ENCODE results near the gene WNK3.

DNA sequence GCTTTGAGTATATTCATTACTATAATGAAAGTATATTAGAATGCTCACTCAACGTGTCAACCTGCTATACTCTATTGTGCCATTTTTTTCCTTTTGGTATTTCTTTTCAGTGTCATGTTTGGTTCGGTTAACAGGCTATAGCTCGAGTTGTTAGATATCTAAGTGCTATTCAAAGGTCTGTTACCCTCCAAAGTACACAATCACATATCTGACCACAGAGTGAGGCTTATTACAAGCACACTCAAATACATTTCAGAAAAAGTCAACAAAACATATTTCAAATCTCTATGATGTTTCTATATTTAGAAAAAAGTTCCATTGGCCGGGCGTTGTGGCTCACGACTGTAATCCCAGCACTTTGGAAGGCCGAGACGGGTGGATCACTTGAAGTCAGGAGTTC, 32.8 kb downstream of the WNK3 start:
- TF ChIP-seq EZH2 (IDR thresholded peaks at IDR 0.05; ENCODE audit: insufficient read depth, poor library complexity, severe bottlenecking) (no peak), EZH2phosphoT487 (IDR thresholded peaks at IDR 0.05; ENCODE audit: insufficient read depth, low read depth) (no peak)
